HCT116 (cell line): ENCODE results near the gene PHF21A. TPM values are rescaled to one million over a fixed set of nuclear protein-coding genes. Genes with fewer than 3 reads are reported as not detected.

ENCODE experiments used
- ATAC-seq: fragments of 200-7000 bp; cut with Tn5 transposase; 2 replicates; pipeline ENCODE4 v1.9.1; 2020; ENCODE audit warnings: mild to moderate bottlenecking, moderate library complexity
- BruUV-seq: library from RNA; stranded (reverse); fragments of 400-500 nt; replicated peaks from 2 replicates; lab custom pipeline; 2021; lab: Mats Ljungman, UMichigan
- CTCF ChIA-PET: fragments of 300-600 bp; sonication (Branson Sonifier 250); formaldehyde crosslinking; loops from one replicate; lab custom pipeline; 2021; ENCODE audit warnings: antibody characterized with exemption; lab: Charles Lee
- POLR2A ChIA-PET: fragments of 300-600, 350-600 bp; sonication (Branson Sonifier 250); formaldehyde crosslinking; loops from one replicate; lab custom pipeline; 2021; ENCODE audit warnings: antibody characterized with exemption; lab: Charles Lee
- RAD21 ChIA-PET, 2 experiments: fragments of 300-600 bp; sonication (Branson Sonifier 250); formaldehyde crosslinking; loops; one replicate each; lab custom pipeline; 2023; ENCODE audit warnings: low total read pairs in 2 of 2; ENCODE audit not compliant: uncharacterized antibody in 2 of 2, unreplicated experiment in 2 of 2, low non-redundant PET in 1 of 2; lab: Charles Lee
- DNase-seq: peaks from one replicate; pipeline ENCODE4 v3.0.0-alpha.2; 2010; ENCODE audit warnings: low read depth, low spot score
- H2AFZ ChIP-seq: fragments of 200-600 bp; shearing (Covaris generic), sonication (generic); 2 replicates; pipeline ENCODE4 v1.6.1; 2017; ENCODE audit warnings: low read depth, mixed run types, mixed read lengths, antibody characterized with exemption, low read length; ENCODE audit not compliant: poor library complexity, severe bottlenecking
- H3K27ac ChIP-seq: 2 replicates; pipeline ENCODE4 v1.5.1; 2012; ENCODE audit warnings: low read depth, low read length
- H3K27me3 ChIP-seq: fragments of 200-600 bp; sonication (generic); 2 replicates; pipeline ENCODE4 v1.6.1; 2016; ENCODE audit warnings: mixed run types, low read length, mixed read lengths; ENCODE audit not compliant: insufficient read depth
- H3K36me3 ChIP-seq, 2 experiments: fragments of 200-500 bp in 1 of 2; fragments of 200-600 bp in 1 of 2; sonication (Bioruptor generic) in 1 of 2; sonication (generic) in 1 of 2; 2 replicates each; pipeline versions ENCODE4 v1.5.1 to v1.6.1; 2014 to 2016; ENCODE audit warnings: low read length in 2 of 2, inconsistent platforms in 1 of 2, mixed read lengths in 1 of 2, mixed run types in 1 of 2; ENCODE audit not compliant: insufficient read depth in 2 of 2, control insufficient read depth in 1 of 2
- H3K4me1 ChIP-seq, 2 experiments: fragments of 200-600 bp in 1 of 2; sonication (generic) in 1 of 2; 2 replicates each; pipeline versions ENCODE4 v1.5.1 to v1.6.1; 2012 to 2017; ENCODE audit warnings: low read length in 2 of 2, inconsistent platforms in 1 of 2, mild to moderate bottlenecking in 1 of 2, mixed read lengths in 1 of 2, mixed run types in 1 of 2, moderate library complexity in 1 of 2; ENCODE audit not compliant: insufficient read depth in 2 of 2, control insufficient read depth in 1 of 2
- H3K4me2 ChIP-seq: fragments of 200-600 bp; sonication (generic); 2 replicates; pipeline ENCODE4 v1.6.1; 2017; ENCODE audit warnings: mixed run types, low read length, mixed read lengths
- H3K4me3 ChIP-seq, 2 experiments: fragments of 200-600 bp in 1 of 2; sonication (generic) in 1 of 2; replicated peaks in 1 of 2; 2 replicates each; pipeline ENCODE4 v1.5.1; 2011 to 2016; ENCODE audit warnings: low read length in 2 of 2, control low read depth in 1 of 2, low read depth in 1 of 2, mild to moderate bottlenecking in 1 of 2, mixed read lengths in 1 of 2, mixed run types in 1 of 2
- H3K79me2 ChIP-seq: fragments of 200-600 bp; sonication (generic); 2 replicates; pipeline ENCODE4 v1.6.1; 2017; ENCODE audit warnings: mild to moderate bottlenecking, mixed run types, low read length, moderate library complexity, mixed read lengths; ENCODE audit not compliant: insufficient read depth
- H3K9ac ChIP-seq: fragments of 200-600 bp; sonication (generic); 2 replicates; pipeline ENCODE4 v1.6.1; 2016; ENCODE audit warnings: low read length, mixed read lengths
- H3K9me2 ChIP-seq: fragments of 200-600 bp; sonication (generic), shearing (Covaris generic); 2 replicates; pipeline ENCODE4 v1.6.1; 2017; ENCODE audit warnings: mixed run types, mild to moderate bottlenecking, moderate library complexity; ENCODE audit not compliant: insufficient read depth
- H3K9me3 ChIP-seq, 2 experiments: fragments of 200-500 bp in 1 of 2; fragments of 200-600 bp in 1 of 2; sonication (Bioruptor generic) in 1 of 2; sonication (generic) in 1 of 2; 2 replicates each; pipeline ENCODE4 v1.6.1; 2014 to 2017; ENCODE audit warnings: low read length in 2 of 2, mixed read lengths in 2 of 2, inconsistent platforms in 1 of 2, low read depth in 1 of 2, mild to moderate bottlenecking in 1 of 2, mixed run types in 1 of 2, moderate library complexity in 1 of 2; ENCODE audit not compliant: control insufficient read depth in 1 of 2, insufficient read depth in 1 of 2
- H4K20me1 ChIP-seq: fragments of 200-600 bp; sonication (generic), shearing (Covaris generic); 2 replicates; pipeline ENCODE4 v1.6.1; 2017; ENCODE audit warnings: mixed run types, mild to moderate bottlenecking, moderate library complexity; ENCODE audit not compliant: insufficient read depth
- EGR1 ChIP-seq: IDR thresholded peaks from 2 replicates; pipeline ENCODE4 v1.6.1; 2012; ENCODE audit warnings: low read depth
- ELF1 ChIP-seq: IDR thresholded peaks from 2 replicates; pipeline ENCODE4 v1.6.1; 2012; ENCODE audit warnings: low read depth, borderline replicate concordance
- EZH2 ChIP-seq: fragments of 200-600 bp; sonication (generic); IDR thresholded peaks from 2 replicates; pipeline ENCODE4 v1.6.1; 2017; ENCODE audit warnings: antibody characterized with exemption, mixed run types
- EZH2phosphoT487 ChIP-seq: fragments of 200-600 bp; IDR thresholded peaks from 2 replicates; pipeline ENCODE4 v1.6.1; 2018; ENCODE audit warnings: antibody characterized with exemption, borderline replicate concordance
- FOSL1 ChIP-seq: IDR thresholded peaks from 2 replicates; pipeline ENCODE4 v1.6.1; 2012; ENCODE audit warnings: low read depth
- POLR2AphosphoS5 ChIP-seq: IDR thresholded peaks from 2 replicates; pipeline ENCODE4 v1.6.1; 2011; ENCODE audit warnings: mild to moderate bottlenecking, low read depth, low read length, moderate library complexity
- REST ChIP-seq: IDR thresholded peaks from 2 replicates; pipeline ENCODE4 v1.6.1; 2012; ENCODE audit warnings: low read depth
- SIN3A ChIP-seq: IDR thresholded peaks from 2 replicates; pipeline ENCODE4 v1.6.1; 2012; ENCODE audit warnings: low read depth
- SP1 ChIP-seq: IDR thresholded peaks from 2 replicates; pipeline ENCODE4 v1.6.1; 2012; ENCODE audit warnings: low read depth
- SRF ChIP-seq: IDR thresholded peaks from 2 replicates; pipeline ENCODE4 v1.6.1; 2012; ENCODE audit warnings: low read depth
- YY1 ChIP-seq: IDR thresholded peaks from 2 replicates; pipeline ENCODE4 v1.6.1; 2011; ENCODE audit warnings: low read length, low read depth, moderate library complexity, mild to moderate bottlenecking; ENCODE audit not compliant: insufficient replicate concordance; ENCODE audit errors: extremely low read depth
- ZBTB33 ChIP-seq: IDR thresholded peaks from 2 replicates; pipeline ENCODE4 v1.6.1; 2011; ENCODE audit warnings: mild to moderate bottlenecking, low read length, moderate library complexity; ENCODE audit not compliant: insufficient replicate concordance; ENCODE audit errors: extremely low read depth
- ZNF274 ChIP-seq: fragments of 200-500 bp; sonication (Bioruptor generic); IDR thresholded peaks from 2 replicates; pipeline ENCODE4 v1.6.1; 2014; ENCODE audit warnings: mild to moderate bottlenecking, low read depth, low read length, inconsistent platforms
- intact Hi-C: fragments of 100-400 bp; cut with micrococcal nuclease; formaldehyde crosslinking; loops from 2 replicates; pipeline ENCODE4 v1.10.0; 2022
- total RNA-seq: library from RNA; stranded (reverse); gene quantifications from one replicate; pipeline ENCODE4 v1.2.1, GENCODE V29; 2021; ENCODE audit not compliant: unreplicated experiment
- TF ChIP-seq, protein P1 (sequence below): IDR thresholded peaks from 2 replicates; pipeline ENCODE4 v1.6.1; 2012
- TF ChIP-seq, protein P2 (sequence below): IDR thresholded peaks from 2 replicates; pipeline ENCODE4 v1.6.1; 2012
- TF ChIP-seq, protein P3 (sequence below), 3 experiments: fragments of 200-600 bp in 1 of 3; sonication (generic) in 1 of 3; IDR thresholded peaks in 2 of 3; conservative IDR thresholded peaks in 1 of 3; 2 replicates each; pipeline ENCODE4 v1.5.1; 2012 to 2017; ENCODE audit warnings: low read depth in 2 of 3, low read length in 2 of 3, antibody characterized with exemption in 1 of 3, borderline replicate concordance in 1 of 3, control low read depth in 1 of 3, mild to moderate bottlenecking in 1 of 3, mixed read lengths in 1 of 3, mixed run types in 1 of 3, moderate library complexity in 1 of 3; ENCODE audit not compliant: insufficient read depth in 1 of 3

PHF21A gene
- total RNA-seq, 1 experiment from 2014 or later, result 27.0 TPM

GRCh38 chr11:45959851-45960250, 161.4 kb downstream of the PHF21A start:
- no TSS peak for BruUV-seq
- Histone ChIP-seq H3K27ac (no peak overlapping the region), H3K4me1 (no peaks in the 10 kb centered on the region), H3K4me3 (no peak overlapping the region), H2AFZ (no peak overlapping the region), H3K9ac (no peak overlapping the region), H3K27me3 (no peaks in the 10 kb centered on the region), H3K79me2 (no peaks in the 10 kb centered on the region), H3K9me3 (no peaks in the 10 kb centered on the region), H3K4me2 (no peak overlapping the region), H3K36me3 (no peaks in the 10 kb centered on the region), H4K20me1 (no peaks in the 10 kb centered on the region), H3K9me2 (no peaks in the 10 kb centered on the region)
- DNase-seq (no peak), ATAC-seq (no peak)
- RAD21 ChIA-PET, result no interaction called here
- CTCF ChIA-PET, result interaction anchor here (0.7 kb wide), 1 partner anchor 47 kb away, joined by 3 read pairs; no protein-coding TSS in a partner anchor
- TF ChIP-seq REST (no peak), SRF (no peak), SIN3A (no peak), POLR2AphosphoS5 (no peak), FOSL1 (no peak), EZH2phosphoT487 (no peak), EGR1 (no peak), EZH2 (no peak), ELF1 (no peak), ZNF274 (no peak), SP1 (no peak), ZBTB33 (no peak), YY1 (no peak)
- TF ChIP-seq, protein P1, sequence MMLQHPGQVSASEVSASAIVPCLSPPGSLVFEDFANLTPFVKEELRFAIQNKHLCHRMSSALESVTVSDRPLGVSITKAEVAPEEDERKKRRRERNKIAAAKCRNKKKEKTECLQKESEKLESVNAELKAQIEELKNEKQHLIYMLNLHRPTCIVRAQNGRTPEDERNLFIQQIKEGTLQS, result no peak
- TF ChIP-seq, protein P2, sequence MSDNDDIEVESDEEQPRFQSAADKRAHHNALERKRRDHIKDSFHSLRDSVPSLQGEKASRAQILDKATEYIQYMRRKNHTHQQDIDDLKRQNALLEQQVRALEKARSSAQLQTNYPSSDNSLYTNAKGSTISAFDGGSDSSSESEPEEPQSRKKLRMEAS, result no peak
- TF ChIP-seq, protein P3, sequence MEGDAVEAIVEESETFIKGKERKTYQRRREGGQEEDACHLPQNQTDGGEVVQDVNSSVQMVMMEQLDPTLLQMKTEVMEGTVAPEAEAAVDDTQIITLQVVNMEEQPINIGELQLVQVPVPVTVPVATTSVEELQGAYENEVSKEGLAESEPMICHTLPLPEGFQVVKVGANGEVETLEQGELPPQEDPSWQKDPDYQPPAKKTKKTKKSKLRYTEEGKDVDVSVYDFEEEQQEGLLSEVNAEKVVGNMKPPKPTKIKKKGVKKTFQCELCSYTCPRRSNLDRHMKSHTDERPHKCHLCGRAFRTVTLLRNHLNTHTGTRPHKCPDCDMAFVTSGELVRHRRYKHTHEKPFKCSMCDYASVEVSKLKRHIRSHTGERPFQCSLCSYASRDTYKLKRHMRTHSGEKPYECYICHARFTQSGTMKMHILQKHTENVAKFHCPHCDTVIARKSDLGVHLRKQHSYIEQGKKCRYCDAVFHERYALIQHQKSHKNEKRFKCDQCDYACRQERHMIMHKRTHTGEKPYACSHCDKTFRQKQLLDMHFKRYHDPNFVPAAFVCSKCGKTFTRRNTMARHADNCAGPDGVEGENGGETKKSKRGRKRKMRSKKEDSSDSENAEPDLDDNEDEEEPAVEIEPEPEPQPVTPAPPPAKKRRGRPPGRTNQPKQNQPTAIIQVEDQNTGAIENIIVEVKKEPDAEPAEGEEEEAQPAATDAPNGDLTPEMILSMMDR (IDR thresholded peaks at IDR 0.05 in 2 of 3, conservative IDR thresholded peaks at IDR 0.05 in 1 of 3; ENCODE audit: borderline replicate concordance in 1 of 3, insufficient read depth in 1 of 3, low read depth in 2 of 3, low read length in 2 of 3), result no peak
- intact Hi-C loops, result loop anchor here (10.0 kb wide), 1 partner anchor 355 kb away; no protein-coding TSS in a partner anchor
- POLR2A ChIA-PET, result no interaction called here
